ENCODE measurements around the gene LPAR1.

GRCh38 chr9:111052791-111053190, 14.5 kb upstream of the LPAR1 start:
- TF ChIP-seq CTCF (IDR thresholded peaks at IDR 0.05; ENCODE audit: low read depth, low read length), result no peak
- TF ChIP-seq EZH2phosphoT487 (IDR thresholded peaks at IDR 0.05; ENCODE audit: low read depth), result no peak
